Vagina (tissue), 2 donors: ENCODE data around the gene DPYSL4.

Experiments
- CTCF ChIP-seq, 3 experiments: fragments of 450-650 bp in 2 of 3; fragments of 200-600 bp in 1 of 3; sonication (generic) in 1 of 3; IDR thresholded peaks; one replicate each; pipeline ENCODE4 v1.5.1; 2017 to 2019; ENCODE audit warnings: antibody characterized with exemption in 3 of 3, mild to moderate bottlenecking in 2 of 3, moderate library complexity in 2 of 3
- POLR2AphosphoS5 ChIP-seq, 2 donors: sonication (generic); formaldehyde crosslinking; IDR thresholded peaks; one replicate each; pipeline ENCODE4 v1.9.0; 2017; ENCODE audit warnings: antibody characterized with exemption in 2 of 2, mild to moderate bottlenecking in 2 of 2, low read depth in 1 of 2; ENCODE audit not compliant: insufficient read depth in 1 of 2

GRCh38 chr10:132226586-132227405, 40.0 kb downstream of the DPYSL4 start:
- TF ChIP-seq CTCF (IDR thresholded peaks at IDR 0.05), result no peak
- TF ChIP-seq POLR2AphosphoS5 (IDR thresholded peaks at IDR 0.05; ENCODE audit: insufficient read depth in 1 of 2, low read depth in 1 of 2), result no peak
